IPS DF 4.7 (cell line): Measurements from ENCODE around the gene TMEM39A.
A peak's percentile ranks its signal among the peaks of the same experiment; 100 is the strongest.

Experiments
- DNase-seq: peaks from one replicate; pipeline ENCODE4 v3.0.0-alpha.2; 2013; ENCODE audit warnings: low spot score; ENCODE audit errors: extremely low read depth

TMEM39A gene

DNA sequence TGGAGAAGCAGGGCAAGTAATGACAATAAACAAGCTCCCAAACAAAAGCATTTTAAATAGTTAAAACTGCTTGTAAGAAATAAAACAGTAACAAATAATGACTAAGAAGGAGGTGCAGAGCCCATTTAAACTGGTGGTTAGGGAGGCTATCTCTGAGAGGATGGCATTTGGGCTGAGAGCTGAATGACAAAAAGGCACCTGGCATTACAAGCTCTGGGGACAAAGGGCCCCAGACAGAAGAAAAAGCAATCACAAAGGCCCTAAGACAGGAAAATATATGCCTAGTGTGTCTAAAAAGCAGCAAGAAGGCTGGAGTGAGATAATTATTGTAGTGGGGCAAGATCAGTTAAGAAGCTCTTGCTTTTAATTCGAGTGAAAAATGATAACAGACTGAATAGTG, 9.6 kb downstream of the TMEM39A start:
- no peak for DNase-seq

DNA sequence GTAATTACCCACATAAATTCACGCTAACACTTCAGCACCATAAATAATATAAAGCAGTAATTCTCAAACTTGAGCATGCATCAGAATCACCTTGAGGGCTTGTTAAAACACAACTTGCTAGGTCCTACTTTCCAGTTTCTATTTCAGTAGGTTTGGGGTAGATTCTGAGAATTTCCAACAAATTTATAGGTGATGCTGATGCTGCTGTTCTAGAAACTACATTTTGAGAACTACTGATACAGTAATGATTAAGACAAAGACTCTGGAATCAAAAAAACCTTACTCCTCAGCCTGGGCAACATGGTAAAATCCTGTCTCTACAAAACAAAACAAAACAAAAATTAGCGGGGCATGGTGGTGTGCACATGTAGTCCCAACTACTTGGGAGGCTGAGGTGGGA, 18.8 kb downstream of the TMEM39A start:
- no peak for DNase-seq

DNA sequence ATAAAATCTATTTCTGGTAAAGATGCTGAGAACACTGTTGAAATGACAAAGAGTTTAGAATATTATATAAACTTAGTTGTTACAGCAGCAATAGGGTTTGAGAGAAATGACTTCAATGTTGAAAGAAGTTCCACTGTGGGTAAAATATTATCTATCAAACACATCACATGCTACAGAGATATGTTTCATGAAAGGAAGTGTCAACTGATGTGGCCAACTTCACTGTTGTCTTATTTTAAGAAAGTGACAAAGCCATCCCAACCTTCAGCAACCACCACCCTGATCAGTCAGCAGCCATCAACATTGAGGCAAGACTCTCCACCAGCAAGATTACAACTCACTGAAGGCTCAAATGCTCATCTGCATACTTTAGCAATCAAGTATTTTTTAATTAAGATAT, 20.2 kb downstream of the TMEM39A start:
- DNase-seq, result no peak

DNA sequence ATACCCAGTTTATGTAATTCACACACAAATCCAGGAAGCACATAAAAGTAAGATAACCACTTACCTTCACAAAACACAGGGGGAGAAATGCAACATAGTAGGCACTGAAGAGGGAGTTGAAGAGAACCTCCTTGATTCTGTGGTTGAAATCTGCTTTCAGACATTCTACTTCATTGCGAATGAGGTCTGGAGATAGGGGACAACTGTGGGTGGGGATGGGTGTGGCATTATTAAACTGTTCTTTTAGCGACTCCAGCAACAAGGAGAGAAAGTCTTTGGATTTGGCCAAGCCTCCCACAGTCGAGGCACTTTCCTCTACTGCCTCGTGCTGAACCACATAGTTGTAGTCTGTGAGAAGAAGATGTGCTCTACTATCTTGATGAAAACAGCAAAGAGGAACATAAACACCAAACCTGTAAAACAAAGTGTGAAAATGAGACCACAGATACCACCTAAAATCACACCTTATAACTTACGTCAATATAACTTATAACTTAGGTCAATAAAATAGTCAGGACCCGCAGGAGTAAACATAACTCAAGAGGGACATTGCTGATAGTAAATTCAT, 25.6 kb downstream of the TMEM39A start:
- DNase-seq, result no peak

DNA sequence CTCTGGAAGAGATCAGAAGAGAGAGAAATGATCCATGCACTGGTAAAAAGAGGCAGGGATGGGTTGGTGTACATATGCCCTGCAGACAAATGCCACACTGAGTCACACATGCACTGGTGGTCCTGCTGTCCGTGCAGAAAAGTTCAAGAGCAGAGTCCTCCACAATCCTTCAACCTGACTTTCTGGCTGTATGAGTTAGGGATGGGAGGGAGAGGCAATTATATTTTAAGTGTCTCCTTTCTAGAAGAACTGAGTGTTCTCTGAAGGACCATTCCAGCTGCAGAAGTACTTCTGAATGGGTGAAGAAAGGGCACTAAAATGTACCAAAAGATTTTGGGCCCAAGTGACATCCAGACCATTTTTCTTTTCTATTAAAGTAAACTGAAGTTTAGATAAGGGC, 26.4 kb downstream of the TMEM39A start:
- no peak for DNase-seq

DNA sequence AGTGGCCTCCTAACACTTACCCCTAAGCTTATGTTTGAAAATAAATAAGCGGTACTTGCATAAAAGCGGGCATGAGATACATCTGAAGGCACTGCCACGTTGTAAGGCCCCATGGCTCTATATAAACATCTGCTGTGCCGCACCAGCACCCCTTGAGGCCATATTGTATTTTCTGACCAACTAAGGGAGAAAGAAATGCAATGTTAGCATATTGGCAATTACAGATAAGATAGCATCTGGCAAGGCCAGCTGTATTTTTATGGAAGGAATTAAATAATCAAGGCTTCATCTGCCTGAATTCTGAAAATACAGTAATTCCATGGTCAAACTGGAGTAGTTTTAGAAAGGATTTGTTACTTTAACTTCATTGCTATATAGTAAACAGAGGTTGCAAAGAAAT, 28.7 kb downstream of the TMEM39A start:
- no peak for DNase-seq

DNA sequence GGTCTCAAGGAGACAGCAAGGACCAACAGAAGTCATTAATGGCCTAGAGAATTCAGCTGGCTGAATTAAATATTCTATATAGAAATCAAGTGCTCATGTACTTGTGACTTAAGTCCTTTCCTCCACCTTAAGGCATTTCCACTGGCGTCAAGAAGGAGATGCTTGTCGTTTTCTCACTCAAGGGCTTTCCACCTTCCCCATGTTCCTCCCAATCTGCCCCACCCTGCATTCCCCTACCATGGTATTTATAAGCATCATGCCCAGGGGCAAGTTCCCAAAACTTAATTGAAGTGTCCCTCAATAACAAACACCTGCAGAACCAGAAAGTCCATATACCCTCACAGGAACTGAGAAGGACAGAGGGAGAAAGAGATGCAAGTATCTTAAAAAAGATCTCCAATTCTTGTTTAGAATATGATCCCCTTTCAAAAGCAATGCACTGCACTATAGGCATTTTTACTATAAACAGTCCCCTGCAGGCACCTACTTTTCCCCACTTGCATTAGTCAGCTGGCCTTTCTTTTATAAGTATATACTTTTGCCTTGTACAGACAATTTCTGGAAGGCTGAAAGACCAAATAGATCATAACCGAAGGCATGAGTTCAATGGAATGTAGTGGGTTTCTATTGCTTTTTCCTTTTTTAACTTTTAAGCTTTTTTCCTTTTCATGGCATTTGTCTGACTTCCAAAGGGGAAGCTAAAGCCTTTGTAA, 29.6 kb downstream of the TMEM39A start:
- DNase-seq, result no peak

DNA sequence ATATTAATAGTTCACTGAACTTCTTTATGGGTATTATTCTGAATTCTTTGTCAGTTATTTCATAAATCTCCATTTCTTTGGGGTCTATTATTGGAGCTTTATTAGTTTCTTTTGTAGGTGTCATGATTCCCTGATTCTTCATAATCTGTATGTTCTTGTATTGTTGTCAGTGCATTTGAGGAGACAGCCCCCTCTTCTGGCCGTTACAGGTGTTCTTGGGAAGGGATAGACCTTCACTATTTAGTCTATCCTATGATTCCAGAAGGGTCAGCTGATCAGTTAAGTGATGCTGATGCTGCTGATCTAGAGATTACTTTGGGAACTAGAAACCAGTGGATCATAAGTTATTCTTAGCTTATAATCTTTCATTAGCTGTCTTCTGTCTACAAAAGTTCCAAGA, 34.9 kb downstream of the TMEM39A start:
- no peak for DNase-seq

DNA sequence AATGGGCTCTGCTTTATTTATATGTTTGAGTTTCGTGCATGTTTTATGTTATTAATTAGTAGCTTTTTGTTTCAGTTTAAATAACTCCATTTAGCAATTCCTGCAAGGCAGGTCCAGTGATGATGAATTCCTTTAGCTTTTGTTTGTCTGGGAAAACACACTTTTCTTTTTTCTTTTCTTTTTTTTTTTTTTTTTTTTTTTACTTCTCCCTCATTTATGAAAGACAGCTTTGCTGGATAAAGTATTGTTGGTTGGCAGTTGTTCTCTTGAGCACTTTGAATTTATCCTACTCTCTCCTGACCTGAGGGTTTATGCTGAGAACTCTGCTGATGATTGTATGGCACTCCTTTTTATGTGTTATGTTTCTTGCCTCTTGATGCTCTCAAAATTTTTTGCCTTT, 35.7 kb downstream of the TMEM39A start:
- DNase-seq, result no peak

DNA sequence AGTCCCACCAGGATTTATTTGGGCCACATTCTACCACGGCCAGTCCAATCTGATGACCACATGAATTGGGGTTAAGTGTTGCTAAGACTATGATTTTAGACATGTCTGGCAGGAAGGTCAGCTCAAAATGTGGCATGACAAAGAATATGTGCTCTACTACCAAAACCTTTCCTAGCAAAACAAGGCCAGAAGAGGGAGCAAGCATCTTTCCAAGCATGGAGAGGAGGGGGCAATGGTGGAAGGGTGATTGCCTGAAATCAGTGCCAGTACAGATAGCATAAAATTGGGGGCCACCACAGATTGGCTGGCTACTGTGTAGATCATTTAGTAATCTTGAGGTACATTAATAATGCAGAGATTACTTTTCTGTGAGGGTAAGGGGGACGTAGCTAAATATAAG, 43.2 kb downstream of the TMEM39A start:
- DNase-seq, result peak; percentile 14

DNA sequence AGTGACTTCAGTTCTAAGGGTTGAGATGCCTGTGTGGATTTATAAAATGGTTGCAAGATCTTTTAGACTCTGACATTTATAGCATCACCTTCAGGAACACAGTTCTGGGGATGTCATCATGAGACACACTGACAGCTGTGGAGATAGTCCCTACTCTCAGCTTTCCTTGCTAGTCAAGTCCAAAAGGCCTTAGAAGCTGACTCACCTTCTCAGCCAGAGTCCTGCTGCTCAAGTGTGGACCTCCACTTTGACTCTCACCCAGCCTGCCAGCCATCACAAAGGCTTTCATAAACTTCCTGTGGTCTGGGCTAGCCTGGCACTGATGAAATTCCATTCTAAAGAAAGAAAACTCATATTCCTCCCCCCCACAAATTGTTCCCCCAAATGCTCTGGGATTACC, 44.8 kb downstream of the TMEM39A start:
- DNase-seq, result no peak

DNA sequence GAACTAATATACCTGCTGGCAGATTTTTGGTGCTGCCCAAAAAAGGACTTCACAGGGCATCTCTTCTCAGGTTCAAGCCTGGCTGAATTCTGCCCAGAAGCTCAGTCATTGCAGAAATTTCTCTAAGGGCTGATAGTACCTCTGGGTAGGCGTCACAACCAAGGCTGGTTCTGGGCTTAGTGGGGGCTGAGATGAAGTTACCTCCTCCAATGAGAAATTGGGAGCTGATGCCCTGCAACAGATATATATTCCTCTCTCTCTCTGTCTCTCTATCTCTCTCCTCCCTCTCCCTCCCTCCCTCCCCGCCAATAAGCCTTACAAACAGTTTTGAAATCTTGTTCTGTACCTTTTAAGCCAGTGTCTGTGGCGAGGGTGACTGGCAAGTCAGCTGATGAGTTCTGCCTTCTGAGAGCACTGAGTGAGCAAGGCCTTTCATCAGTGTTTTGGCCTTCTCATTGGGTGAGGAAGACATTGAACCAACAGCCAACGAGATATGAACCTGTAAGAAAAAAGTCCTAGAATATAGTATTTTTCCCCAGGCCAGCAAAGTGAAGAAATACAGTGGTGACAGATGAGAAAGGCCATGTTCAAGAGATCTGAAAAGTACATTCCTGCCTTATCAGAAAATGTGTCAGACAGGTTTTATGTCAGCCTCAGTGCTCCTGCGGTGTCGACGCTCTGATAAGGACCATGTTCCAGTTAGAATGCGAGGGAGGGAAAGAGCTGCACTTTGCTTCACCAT, 45.5 kb downstream of the TMEM39A start:
- no peak for DNase-seq

DNA sequence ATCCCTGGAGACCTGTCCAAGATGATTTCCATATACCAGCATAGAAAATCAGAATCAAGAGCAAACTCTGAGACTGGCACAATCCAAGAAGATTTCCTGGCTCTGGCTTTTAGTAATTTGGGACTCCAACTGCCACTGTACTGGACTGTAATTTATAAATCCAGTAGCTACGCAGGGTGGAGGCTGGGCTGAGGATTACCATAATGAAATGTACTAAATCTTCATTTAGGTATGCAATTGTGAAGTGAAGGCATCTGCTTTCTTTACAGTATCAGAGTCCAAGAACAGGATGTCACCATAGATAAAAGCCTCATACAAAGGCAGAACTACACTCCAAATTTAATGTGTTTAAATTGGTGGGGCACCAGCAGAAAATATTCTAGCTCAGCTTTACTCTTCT, 46.5 kb downstream of the TMEM39A start:
- DNase-seq, result no peak

DNA sequence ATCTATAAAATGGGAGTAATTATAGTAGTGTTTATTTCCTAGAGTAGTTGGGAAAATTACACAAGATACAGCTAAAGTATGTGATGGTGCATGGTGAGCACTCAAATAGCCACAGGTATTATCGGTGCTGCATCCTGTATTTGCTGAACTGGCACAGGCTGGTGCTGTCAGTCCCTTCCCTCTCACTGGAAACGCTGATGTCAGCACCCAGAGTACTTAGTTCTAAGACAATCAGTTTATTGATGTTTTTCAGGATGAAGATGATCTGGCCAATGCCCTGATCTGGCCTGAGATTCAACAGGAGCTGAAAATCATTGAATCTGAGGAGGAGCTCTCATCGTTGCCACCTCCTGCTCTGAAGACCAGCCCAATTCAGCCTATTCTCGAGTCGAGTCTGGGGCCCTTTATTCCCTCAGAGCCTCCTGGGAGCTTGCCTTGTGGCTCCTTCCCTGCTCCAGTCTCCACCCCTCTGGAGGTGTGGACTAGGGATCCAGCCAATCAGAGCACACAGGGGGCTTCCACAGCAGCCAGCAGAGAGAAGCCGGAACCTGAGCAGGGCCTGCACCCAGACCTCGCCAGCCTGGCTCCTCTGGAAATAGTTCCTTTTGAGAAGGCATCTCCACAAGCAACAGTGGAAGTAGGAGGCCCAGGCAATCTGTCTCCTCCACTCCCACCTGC, 49.7 kb downstream of the TMEM39A start:
- no peak for DNase-seq

DNA sequence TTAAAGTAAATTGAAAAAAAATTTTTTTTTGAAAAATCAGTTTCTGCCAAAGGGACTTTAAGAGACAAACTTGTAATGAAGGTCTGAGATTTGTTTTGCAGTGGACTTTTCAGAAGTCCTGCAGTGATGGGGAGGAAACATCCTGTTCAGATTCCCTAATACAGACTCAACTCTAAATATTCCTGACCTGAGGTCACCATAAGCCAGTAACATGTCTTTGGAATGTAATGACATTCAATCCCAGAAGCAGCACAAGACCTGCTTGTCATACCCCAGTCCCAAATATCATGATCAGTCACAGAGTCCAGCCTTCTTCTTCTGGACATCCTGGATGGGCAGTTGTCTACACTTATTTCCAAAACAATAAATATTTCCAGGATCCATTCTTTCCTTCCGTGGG, 53.6 kb downstream of the TMEM39A start:
- DNase-seq, result no peak

DNA sequence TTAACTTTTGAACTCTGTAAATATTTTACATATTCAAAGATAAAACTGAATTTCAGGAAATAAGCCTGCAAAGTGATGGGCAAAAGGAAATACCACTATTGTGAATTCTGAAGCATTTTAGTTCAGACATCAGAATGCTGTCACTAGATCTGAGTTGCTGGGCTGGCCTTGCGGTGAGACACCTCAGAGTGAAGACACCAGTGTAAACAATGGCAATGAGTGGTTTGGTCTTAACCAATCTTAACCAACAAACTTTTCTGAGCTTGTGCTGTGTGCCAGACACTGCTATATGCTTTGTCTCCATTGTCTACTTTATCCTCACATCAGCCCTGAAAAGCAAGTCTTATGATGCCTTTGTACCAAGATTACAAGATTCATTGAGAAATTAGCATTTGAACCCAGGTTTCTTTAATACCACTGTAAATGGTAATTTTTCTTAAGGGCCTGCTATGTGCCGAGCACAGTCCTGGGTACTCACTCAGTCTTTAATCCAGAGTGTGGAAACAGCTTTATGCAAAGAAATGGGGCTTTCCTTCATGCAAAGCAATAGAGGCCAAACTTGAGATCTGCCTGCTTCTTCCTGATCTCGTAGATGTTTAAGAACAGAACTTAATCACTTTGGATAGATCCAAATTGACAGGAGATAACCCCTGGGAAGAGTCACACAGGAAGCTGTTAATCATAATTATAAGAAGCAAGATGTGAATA, 55.0 kb downstream of the TMEM39A start:
- DNase-seq, result no peak

DNA sequence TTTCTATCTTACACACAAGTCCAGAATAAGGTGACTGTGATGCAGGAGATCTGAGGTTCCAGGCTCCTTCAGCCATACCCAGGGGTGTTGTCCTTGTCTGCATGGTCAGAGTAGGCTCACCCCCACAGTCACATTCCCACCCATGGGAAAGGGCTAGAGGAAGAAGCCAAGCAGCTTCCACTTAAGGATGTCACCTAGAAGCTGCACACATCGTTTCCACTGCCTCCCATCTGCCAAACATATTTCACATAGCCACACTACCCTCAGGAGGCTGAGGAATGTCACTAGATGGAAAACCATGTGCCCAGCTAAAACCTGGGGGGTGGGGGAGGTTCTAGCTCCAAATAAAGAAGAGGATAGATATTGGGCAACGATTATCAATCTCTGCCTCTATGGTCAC, 58.1 kb downstream of the TMEM39A start:
- DNase-seq, result no peak

DNA sequence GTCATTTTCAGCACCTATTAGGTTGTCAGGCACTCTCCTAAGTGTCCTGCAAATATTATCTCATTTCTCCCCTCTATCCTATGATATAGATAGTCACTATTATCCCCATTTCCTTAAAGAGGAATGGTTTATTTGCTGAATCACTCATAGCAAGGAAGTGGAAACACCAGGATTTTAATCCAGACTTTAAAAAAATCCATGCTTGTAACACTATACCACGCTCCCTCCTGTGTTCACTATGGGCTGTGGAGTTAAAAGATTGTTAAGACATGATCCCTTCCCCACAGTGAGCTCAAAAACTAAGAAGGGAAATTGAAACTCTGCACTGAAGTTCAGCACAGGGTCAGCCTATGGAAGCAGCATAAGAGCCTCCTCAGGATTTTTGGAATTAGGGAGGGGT, 60.2 kb downstream of the TMEM39A start:
- no peak for DNase-seq

DNA sequence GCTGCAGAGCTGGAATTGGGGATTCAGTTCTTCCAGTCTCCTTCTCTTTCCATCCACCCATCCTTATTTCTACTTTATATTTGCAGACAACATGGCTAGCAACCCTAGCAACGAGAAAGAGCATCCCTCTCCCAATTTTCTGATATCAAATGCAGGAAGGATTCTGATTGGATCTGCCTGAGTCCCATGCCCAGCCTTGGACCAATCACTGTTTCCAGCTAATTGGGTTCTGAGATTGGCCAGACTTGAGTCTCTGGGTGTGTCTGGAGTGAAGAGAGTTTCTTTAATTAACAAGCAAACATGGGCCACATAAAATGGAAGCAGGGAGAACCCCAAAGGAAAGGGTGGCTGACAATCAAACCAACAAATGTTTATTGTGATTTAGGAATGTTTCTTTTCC, 60.6 kb downstream of the TMEM39A start:
- no peak for DNase-seq

DNA sequence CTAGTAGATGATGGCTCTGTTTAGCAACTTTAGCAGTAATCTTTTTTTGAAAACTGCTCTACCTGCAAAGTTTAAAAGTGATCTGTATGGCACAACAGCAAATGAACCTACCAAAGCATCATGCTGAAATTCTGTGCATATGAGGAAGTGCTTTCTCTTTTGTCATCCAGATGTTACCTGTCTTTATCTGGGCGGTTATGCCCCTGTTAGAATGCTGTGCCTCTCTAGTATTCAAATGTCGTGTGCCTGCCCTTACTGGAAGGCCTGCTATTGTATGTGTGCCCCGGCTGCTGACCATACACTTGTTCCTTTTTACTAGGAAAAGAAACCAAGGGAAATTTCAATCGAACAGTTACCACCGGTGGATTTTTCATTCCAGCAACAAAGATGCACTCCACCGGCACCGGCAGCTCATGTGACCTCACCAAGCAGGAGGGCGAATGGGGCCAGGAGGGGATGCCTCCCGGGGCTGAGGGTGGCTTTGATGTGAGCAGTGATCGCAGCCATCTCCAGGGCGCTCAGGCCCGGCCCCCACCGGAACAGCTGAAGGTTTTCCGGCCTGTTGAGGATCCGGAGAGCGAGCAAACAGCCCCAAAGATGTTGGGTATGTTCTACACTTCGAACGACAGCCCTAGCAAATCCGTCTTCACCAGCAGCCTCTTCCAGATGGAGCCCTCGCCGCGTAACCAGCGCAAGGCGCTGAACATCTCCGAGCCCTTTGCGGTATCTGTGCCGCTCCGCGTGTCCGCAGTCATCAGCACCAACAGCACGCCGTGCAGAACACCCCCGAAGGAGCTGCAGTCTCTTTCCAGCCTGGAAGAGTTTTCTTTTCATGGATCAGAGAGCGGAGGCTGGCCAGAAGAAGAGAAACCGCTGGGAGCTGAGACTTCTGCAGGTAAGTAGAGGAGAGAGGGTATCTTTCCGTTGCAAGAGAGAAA, 61.6 kb downstream of the TMEM39A start:
- no peak for DNase-seq

DNA sequence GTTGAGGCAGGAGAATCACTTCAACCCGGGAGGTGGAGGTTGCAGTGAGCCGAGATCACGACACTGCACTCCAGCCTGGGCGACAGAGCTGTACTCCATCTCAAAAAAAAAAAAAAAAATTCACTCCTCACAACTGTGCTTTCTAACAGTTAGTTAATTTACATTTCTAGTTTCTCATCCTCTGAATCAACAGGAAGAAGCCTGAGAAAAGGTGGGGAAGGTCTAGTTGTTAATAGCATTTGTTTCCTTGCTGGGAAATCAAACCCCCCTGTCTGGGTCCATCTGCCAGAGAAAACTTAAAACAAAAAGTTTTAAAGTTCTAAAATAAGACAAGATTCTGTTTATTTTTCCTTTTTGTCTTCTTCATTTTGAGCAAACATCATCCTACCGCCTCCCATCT, 62.3 kb downstream of the TMEM39A start:
- no peak for DNase-seq
